Effector CD4-positive, alpha-beta T cell (primary cell): ENCODE results near the gene CCDC92B.
"Not testable (repeated sequence)": the region's sequence is repeated elsewhere in the genome, so short reads cannot be mapped to it uniquely, and the experiment has no call there.

Experiments used
- DNase-seq: peaks from one replicate; pipeline ENCODE4 v3.0.0-alpha.2; 2020

Gene CCDC92B

DNA sequence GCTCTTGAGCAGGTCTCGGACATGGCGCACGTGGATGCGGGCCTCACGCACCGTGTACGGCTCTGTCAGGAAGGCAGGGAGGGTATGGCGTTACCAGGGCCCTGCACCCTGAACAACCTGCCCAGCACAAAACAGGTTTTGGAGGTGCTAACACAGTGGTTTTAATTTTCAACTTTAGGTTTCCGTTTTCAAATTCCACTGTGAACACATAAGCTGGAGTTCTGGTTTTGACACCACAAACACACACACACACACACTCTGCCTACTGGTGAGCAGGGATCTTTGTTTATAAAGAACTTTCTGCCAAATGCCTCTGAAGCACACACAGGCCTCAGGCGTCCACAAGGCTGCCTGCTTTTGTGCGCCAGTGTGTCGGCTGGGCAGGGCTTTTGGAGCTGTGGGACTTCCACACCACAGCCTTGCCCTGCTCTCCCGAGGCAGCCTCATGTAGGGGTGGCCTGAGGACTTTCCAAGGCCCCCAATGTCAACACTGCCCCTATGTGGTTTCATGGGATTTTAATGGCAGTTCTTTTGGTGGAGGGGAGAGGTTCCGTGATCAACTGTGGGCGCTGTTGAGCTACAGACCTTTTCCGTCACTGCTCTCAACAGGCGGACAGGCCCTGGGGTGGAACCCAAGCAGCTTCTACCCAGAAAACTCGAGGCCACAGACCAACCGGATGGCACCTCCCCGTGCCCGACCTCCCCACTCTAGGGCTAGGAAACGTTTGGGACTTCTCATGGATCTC is 47.3 kb downstream of the CCDC92B start:
- no peak for DNase-seq

DNA sequence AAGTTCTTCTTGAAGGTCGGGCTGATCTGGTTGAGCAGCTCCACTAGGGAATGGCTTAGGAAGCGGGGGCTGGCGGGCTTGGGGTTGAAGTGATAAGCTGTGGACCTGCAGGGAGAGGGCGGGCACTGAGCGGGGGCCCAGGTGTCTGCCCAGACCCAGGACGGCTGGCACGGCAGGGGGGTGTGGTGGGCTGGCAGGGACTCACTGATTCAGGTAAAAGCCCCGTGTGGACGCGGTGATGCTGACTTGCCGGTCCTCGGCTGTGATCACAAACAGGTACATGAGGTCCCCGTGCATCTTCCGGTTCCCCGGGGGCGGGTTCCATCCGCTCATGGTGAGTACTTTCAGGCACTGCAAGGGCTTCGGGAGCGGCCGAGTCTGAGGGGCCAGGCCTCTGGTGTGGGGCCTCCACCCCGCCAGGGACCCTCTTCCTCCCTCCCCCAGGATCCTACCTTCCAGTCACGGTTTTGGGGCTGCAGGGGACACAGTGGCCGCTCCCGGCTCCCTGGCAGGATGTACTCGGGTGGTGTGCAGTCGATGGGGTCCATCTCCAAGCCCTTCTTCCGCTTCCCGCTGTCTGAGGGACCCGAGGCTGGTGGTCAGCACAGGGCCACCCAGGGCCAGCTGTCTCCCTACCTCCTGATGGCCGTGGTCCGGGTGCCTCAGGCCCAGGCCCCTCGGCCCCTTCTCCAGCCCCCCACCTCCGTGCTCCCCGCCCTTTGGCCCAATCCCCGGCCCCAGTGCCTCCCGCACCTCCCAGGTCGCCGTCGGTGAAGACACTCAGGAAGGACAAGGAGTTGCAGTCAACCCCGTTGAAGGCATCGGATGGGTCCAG is 48.1 kb downstream of the CCDC92B start:
- DNase-seq = no peak

DNA sequence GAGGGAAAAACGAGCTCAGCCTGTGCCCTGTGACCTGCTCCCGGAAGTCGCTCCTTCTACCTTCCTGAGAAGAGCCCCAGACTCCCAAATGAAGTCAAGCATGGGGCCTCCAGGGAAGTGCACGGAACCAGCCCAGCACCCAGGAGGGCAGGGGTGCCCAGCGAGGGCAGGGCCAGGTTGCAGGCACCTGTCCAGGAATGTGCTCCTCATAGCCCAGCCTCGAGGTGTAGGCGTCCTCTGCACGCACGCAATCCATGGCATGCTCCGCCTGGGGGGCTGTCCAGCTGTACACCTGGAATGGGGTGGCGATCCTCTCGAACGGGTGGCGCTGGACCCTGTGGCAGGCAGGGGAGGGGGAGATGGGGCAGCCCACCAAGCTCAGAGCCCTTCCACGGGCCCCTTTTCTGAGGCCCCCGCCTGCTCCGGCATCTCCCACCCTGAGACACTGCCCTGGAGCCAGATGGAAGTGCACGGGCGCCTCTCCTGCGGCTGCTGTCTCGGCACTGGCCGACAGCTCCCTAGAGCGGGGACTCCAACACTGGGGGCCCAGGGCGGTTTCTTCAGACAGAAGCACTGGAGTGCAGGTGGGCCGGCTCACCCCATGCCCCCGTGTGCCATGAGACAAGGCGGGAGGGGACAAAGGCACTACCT is 48.8 kb downstream of the CCDC92B start:
- no peak for DNase-seq

DNA sequence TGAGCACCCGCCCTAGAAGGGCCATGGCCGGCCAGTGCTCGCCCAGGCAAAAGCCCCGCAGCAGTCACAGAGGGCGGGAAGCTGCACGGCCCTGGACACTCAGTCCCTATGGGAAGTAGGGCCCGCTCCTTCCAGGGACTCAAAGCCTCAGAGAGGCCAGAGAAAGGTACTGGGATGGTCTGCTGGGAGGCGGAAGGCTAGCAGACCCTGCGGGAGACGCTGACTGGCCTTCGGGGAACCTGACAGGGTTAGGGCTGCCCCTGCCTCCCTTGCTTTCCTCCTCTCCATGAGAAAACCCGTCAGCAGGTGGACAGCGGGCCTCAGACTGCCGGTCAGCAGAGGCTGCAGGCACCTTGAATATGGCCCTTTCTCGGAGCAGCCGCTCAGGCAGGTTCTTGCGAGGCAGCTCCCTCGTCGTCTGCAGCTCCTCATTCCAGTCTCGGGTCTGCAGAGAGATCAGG is 49.4 kb downstream of the CCDC92B start:
- DNase-seq = no peak

DNA sequence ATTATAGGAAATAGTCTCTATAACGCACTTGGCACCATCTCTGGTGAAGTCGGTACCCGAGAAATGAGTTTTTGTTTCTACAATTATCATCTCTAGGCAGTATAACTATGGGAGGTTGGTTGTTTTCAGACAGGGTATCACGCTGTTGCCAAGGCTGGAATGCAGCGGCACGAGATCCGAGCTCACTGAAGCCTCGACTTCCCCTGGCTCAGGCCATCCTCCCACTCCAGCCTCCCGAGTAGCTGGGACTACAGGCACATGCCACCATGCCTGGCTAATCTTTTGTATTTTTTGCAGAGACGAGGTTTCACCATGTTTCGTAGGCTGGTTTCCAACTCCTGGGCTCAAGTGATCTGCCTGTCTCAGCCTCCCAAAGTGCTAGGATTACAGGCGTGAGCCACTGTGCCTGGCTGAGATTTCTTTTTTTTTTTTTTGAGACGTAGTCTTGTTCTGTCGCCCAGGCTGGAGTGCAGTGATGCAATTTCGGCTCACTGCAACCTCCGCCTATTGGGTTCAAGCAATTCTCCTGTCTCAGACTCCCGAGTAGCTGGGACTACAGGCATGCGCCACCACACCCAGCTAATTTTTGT is 50.1 kb downstream of the CCDC92B start:
- not testable (repeated sequence) for DNase-seq

DNA sequence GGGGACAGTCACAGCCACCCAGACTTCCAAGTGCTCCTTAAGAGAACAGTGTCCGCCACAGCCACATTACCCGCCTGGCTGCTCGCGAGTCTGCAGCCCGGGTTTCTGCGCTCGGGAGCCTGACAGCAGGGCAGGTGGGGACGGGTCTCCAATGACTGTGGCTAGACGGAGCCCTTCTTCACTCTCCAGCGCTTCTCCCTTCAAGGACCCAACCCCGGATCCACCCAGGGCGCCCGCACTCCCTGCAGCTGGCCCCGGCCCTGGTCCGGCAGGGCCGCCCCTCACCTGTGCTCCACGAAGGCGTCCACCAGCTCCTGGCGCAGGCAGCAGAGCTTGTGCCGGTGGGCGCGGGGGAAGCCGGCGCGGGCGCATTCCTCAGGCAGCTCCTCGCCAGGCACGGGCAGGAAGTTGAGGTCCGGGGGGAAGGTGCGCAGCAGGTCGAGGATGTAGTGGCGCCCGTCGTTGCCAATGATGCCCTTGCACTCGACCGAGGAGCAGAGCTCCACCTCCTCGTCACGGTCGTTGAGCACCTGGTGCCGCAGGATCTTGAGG is 51.8 kb downstream of the CCDC92B start:
- DNase-seq = no peak

DNA sequence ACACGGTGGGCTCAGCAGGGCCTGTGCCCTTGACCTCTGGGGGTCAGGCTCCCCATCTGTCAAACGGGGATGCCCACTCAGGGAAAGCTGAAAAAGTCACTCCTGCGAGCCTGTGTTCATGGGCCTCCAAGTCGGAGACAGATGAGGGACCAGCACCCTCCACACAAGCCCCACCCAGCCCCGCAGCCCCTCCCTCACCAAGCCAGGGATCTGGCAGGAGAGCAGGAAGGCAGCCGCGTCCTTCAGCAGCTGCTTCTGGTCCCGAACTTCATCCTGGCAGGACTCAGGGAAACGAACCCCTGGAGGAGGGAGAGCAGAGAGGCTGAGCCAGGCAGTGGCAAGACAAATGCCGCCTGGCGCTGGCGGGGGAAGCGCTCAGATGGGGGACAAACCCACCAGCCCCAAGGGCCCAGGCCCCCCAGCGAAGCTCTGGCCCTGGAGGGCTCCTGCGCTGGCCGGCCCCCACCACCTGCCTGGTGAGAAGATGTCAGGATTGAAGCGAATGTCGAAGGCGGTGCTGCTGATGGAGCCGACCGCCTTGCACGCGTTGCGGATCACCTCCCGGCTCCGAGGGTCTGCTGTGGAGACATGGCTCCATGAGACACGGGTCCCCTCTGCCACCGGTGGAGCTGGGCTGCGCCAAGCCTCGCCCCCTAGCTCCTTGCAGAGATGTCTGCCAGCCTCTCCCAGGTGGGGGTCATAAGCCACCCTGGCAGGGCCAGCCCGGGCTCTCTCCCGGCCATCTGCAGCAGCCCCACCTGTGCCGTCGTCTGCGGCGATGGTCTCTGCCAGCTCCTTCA is 53.3 kb downstream of the CCDC92B start:
- DNase-seq = no peak

DNA sequence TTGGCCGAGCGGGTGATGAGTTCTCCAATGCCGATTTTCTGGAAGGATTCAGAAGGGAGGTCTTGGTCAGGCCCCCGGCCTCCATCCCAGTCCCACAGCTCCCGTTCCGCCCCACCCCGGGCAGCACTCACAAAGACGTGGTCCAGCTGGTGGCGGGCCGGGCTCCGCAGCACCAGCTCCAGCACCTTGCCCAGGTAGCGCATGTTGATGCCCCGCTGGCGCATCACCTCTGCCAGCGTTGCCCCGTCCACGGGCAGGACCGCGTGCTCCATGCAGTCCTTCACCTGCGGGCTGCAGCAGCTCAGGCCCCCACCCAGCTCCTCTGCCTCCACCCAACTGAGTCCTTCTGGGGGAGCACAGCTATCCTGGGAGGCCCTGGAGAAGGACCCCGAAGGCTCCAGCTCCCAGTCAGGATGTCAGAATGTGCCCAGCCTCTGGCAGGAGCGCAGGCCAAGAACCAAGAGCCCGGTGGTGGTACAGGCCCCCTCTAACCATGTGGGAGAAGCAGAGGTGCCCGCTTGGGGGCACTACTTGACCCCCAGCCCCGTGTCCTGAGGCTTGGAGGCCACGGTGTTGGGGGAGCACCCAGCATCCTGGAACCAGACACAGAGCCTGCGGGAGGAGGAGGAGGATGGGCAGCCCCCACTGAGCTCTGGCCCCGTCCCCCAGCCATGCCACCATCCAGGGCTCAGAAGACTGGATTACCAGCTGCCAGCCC is 54.0 kb downstream of the CCDC92B start:
- DNase-seq = no peak

DNA sequence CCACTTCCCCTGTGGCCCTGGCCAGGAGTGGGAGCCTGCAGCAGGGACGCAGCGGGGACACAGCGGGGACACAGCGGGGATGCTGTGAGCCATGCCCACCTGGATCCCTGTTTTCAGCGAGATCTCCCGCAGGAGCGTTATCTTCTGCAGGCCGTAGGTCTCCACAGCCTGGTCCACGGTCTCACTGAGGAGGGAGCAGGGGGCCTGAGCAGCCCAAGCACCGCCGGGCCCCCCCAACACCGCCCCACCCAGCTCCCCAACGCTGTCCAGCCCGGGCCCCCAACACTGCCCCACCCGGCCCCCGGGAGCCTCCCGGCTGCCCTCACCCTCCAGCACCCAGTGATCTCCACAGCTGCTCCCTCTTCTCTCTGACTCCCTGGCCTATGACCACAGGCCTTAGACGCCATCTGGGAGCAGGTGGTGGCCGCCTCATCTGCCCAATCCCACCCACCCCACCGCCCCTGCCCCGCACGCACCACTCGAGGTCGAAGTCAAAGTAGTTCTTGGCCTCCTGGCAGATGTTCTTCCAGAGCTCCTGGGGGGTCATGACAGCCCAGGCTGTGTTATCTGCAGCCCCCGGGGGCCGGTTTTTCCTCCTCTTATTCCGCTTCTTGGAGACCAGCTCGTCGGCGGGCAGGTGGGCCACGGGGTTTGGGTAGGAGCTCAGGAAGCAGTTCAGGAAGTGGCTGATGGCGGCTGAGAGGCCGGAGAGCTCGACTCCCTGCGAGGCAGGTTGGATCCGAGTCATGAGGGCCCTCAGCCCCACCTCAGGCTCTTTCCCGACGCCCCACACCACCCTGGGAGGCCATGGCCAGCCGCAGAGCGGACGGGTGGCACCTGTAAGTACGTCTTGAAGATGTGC is 54.8 kb downstream of the CCDC92B start:
- DNase-seq = no peak

DNA sequence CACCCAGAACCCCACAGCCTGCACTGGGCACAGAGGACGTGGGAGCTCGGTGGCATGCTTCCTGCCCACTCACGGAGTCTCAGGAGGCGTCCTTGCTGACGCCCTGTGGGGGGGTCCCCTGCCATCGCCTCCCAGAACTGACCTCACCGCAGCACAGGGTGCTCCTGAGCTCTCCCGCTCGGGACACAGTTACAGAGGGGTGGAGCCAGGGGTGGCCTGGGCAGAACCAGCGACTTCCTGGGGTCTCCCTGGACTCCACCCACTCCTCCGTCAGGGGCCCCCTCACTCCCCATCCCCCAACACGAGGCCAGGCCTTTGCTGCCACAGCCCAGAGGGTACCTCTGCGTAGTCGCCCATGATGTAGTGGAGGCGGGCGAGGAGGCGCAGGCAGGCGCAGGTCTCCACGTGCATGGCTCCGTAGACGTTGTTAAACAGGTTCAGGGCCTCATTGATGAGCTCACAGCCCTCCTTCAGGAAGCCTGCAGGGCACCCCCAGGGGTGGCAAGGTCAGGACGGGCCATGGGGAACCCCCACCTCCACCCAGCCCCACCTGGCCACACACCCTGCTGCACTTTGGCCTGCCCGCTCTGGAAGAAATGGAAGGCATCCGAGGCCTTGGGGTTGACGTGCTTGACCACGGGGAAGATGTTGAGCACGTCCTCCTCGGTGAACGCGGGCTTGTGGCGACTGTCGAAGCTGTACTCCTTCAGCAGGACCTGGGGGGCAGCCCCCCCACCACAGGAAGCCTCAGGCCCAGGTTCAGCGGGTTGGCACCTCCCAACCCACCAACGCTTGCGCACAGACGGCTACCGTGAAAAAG is 55.7 kb downstream of the CCDC92B start:
- no peak for DNase-seq

DNA sequence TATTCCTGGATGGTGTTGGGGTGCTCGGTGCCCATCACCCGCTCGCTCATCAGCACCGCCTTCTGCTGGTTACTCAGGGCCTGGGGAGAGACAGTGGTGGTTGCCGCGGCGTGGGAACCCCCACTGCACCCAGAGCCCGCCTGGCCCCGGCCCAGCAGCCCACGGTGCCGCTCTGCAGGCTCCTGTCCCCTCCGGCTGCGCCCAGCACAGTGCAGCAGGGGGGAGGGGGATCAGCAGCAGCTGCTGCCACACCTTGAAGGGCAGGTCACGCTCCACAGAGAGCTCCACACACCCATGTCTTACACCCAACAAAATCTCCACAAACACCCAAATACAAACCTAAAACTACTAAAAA is 56.7 kb downstream of the CCDC92B start:
- no peak for DNase-seq

DNA sequence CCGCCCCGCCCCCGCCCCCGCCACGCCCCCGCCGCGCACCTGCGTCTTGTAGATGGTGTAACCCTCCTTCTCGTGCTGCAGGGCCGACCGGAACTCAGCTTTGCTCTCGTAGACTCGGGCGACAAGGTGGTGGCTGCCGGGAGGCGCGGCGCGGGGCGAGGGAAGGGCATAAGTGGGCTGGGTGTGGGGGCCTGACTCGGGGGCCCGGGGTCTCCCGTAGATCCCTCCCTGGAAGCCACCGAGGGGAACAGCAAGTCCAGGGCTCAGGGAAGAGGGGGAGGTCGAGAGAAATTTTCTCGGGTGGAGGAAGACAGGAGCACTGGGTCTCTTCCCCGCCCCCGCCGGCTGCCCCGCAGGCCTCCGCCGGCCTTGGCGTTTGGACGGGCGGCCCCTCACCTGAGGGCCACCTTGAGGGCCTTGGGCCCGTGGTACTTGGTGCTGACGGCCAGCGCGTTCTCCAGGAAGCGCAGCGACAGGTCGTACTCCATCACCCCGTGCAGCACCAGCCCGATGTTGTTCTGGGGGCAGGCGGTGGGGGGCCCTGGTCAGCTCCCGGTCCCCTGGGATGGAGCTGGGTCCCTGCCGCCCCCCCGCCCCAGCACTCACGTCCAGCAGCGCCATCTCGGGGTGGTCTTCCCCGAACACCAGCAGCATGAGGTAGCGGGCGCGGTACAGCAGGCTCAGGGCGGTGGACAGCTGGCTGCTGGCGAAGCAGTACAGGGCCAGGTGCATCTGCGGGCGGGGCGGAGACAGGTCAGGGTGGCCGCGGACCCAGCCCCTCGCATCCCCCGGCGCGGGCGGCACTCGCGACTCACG is 57.3 kb downstream of the CCDC92B start:
- no peak for DNase-seq

DNA sequence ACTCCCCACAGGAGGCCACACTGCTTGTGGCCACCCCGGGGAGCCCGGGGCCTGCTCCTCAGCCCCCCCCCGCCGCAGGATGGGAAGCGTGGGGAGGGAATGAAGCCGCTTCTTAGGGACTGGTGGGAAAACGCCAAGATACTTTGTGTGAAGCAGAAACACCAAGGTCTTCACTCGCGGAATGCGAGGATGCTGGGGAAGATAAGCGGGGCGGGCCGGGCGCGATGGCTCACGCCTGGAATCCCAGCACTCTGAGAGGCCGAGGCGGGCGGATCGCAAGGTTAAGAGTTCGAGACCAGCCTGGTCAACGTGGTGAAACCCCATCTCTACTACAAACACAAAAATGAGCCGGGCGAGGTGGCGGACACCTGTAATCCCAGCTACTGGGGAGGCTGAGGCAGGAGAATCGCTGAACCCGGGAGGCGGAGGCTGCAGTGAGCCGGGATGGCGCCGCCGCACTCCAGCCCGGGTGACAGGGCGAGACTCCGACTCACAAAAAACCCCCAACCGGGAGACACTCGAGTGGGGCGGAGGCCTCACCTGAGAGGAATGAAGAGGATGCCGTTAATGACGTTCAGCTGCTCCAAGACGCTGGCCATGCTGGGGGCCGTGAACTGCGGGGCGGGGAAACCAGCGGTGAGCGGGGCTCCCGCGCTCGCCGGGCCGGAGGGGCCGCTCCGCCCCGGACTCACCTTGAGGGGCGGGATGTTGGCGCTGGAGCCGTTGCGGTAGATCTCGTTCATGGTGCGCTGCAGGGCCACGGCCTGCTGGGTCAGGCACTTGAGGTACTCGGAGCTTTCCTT is 58.2 kb downstream of the CCDC92B start:
- DNase-seq = no peak

DNA sequence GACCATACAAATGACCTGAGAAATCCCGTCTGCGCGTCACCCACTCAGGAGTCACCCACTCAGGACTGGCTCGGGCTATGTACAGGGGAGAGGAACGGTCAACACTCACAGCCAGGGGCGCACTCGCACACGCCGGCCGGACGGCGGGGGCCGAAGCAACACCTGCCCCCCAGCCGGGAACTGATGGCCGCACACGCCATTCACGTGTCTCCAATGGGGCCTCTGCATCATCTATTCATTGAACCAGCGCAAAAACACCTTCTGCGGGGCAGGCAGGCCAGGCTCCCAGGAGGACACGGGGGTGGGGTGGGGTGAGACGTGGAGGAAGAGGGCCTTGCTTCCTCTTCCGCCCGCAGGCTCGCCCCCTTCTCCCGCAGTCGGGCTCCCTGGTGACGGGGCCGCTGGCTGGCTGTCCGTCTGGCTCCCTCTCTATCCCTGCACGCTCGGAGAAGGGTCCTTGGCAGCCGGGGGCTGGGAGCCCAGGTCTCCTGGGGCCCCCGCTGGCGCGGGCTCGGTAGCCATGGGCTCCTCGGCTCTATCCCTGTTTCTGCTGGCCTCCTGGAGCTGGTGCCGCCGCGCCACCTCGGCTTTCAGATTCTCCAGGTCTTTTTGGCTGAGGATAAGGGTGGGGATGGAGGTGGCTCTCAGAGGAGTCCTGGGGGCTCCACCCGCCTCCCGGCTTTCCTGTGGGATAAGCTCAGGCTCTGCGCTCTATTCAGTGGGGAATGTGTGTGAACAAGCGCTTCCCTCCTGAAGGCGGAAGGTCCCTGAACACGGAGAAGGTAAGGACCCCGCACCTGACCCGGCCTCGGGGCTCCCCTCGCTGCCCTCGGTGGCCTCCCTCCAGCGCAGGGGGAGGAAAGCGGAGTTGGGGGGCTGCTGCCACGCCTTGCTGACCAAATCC is 59.0 kb downstream of the CCDC92B start:
- no peak for DNase-seq

DNA sequence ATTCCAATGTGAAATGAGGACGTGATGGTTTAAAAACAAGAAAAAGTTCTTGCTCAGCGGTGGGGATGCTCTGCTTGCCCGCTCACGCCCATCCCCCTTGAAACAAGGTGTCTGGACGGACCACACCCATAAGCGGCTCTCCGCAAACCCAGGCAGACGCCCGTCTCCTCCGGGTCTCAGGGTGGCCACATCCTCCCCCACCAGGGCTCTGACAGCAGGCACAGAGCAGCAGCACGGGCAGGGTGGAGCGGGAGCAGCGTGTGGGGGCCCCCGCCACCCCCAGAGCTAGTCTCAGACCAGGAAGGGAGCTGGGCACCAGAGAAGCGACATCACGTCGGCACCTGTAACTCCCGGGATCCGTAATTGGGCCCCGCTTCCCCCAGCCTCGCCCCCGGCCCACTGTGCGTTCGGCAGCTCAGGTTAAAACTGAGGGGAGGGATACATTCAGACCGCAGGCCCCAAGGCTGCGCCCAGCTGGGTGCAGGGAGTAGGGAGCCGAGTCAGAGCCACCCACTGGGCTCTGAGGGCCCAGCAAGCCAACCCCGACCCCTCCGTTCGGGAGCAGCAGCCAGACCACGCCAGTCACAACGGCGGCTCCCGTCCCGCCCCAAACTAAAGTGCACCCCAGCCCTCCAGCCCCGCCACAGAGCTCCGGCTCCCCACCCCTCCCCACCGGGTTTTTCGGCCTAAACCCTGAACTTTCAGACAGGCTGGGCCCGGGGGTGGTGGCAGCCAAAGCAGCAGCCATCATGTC is 59.9 kb downstream of the CCDC92B start:
- DNase-seq = no peak
